Fibroblast of skin of right quadriceps (primary cell): Measurements from ENCODE around the gene TEDC1.
"Not testable (repeated sequence)": the region's sequence is repeated elsewhere in the genome, so short reads cannot be mapped to it uniquely, and the experiment has no call there.

ENCODE experiments used
- DNase-seq: peaks from one replicate; pipeline ENCODE4 v3.0.0-alpha.2; 2013

The TEDC1 gene

DNA sequence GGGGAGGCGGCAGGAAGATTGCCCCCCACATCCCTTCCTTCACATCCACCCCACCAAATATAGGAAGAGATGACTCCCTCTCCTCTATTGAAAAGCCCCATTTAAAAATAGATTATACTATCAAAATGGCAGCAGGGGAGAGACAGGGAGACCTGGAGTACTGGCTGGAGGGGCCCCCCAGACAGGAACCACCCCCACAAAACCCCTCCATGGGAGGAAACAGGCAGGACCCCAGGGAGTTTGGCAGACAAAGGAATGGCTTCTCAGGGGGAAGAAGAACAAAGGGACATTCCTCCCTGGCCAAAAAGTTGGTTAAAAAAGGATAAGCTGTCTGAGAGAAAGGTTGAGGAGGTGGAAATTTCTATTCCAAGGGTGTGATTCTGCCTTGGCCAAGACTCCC lies 54.6 kb downstream of the TEDC1 start:
- not testable (repeated sequence) for DNase-seq

DNA sequence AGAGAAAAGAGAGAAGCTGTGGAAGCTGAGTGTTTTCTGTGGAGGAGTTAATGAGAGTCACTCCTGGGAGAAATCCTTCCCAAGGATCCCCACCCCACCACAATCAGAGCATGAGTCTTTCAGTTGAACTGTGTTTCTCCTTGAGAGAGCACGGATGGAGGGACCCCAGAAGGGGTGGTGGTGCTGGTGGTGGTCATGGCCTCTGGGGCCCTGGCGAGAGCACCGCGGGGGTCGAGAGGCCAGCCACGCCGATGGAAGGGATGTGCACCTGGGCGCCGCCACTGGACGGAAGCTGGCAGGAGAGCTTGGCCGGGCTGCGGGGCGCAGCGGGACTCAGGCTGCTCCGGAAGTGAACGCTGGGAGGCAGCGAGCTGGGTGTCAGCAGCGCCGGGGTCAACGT lies 55.4 kb downstream of the TEDC1 start:
- DNase-seq, result not testable (repeated sequence)

DNA sequence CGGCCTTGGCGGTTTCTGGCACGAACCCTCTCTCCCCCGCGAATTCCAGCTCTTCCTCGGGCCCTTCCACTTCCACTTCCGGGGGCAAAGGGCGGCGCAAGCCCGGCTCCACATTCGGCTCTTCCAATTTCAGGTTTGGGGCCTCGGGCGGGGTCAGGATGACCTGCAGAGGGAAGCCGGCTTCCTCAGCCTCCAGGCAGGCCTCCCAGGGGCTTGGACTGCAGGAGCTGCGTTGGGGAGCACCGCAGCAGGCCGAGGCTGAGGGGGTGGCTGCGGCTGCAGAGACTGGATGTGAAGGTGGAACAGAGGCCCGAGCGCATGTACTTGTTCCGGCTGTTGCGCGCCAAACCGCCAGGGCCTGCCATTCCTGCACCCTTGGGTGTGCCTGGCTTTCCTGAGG lies 56.0 kb downstream of the TEDC1 start:
- not testable (repeated sequence) for DNase-seq

DNA sequence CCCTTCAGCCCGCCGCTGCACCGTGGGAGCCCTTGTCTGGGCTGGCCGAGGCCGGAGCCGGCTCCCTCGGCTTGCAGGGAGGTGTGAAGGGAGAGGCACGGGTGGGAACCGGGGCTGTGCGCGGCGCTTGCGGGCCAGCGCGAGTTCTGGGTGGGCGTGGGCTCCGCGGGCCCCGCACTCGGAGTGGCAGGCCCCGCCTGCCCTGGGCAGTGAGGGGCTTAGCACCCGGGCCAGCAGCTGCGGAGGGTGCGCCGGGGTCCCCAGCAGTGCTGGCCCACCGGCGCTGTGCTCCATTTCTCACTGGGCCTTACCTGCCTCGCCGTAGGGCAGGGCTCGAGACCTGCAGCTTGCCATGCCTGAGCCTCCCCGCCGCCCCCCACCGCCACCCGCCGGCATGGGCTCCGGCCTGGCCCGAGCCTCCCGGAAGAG lies 56.7 kb downstream of the TEDC1 start:
- no peak for DNase-seq
